SH-SY5Y (cell line): ENCODE results near the gene POLR2A.

Experiments used
- GATA2 ChIP-seq: IDR thresholded peaks from 2 replicates; pipeline ENCODE4 v1.6.1; 2011; ENCODE audit warnings: mild to moderate bottlenecking, low read depth, low read length
- GATA3 ChIP-seq: IDR thresholded peaks from 2 replicates; pipeline ENCODE4 v1.6.1; 2011; ENCODE audit warnings: low read depth, mild to moderate bottlenecking, low read length, moderate library complexity

- TF ChIP-seq GATA2 (no peak), GATA3 (no peak)
Measured at GRCh38 chr17:7468290-7468689, 15.9 kb upstream of the POLR2A start.
